Right ventricle myocardium superior (tissue), 1 donor: ENCODE data around the gene COL20A1. TPM values are rescaled to one million over a fixed set of nuclear protein-coding genes. Genes with fewer than 3 reads are reported as not detected.

Experiments
- ATAC-seq: fragments of 200-7000 bp; cut with Tn5 transposase; one replicate; pipeline ENCODE4 v1.9.1; 2020; ENCODE audit warnings: mild to moderate bottlenecking; ENCODE audit not compliant: poor library complexity
- DNase-seq: peaks from one replicate; pipeline ENCODE4 v3.0.0-alpha.2; 2020
- intact Hi-C: fragments of 100-400 bp; cut with DNase I; formaldehyde crosslinking; loops from one replicate; pipeline ENCODE4 v1.11.2; 2022
- total RNA-seq: library from RNA; stranded (reverse); fragmentation: NEBNext Ultra II Directional; extraction: Animal tissue kit (Norgen Biotek cat#: 25700); gene quantifications from one replicate; pipeline ENCODE4 v1.2.1, GENCODE V29; 2021
- donor health status: DM: no; HTN: yes; CAD: no; lungs with severe emphysema.

COL20A1 gene
- total RNA-seq, 1 donor from 2014 or later: not detected

GRCh38 chr20:63314015-63314471, 21.1 kb downstream of the COL20A1 start:
- peak; percentile 56 for DNase-seq
- intact Hi-C loops: no loop called here
- peak; percentile 50 for ATAC-seq

GRCh38 chr20:63314566-63315239, 21.7 kb downstream of the COL20A1 start:
- ATAC-seq (no peak), DNase-seq (peak; percentile 22)
- intact Hi-C loops: no loop called here

GRCh38 chr20:63315240-63315689, 22.3 kb downstream of the COL20A1 start:
- DNase-seq: peak; percentile 37
- intact Hi-C loops: no loop called here
- ATAC-seq: no peak

GRCh38 chr20:63315731-63316491, 22.9 kb downstream of the COL20A1 start:
- DNase-seq (peak; percentile 26), ATAC-seq (no peak)
- intact Hi-C loops: no loop called here

- intact Hi-C loops: no loop called here
- DNase-seq (peak; percentile 19), ATAC-seq (no peak)
Observed at GRCh38 chr20:63316502-63316921, 23.5 kb downstream of the COL20A1 start.

GRCh38 chr20:63317061-63317460, 24.1 kb downstream of the COL20A1 start:
- ATAC-seq: no peak
- no peak for DNase-seq
- intact Hi-C loops: no loop called here

GRCh38 chr20:63317601-63318291, 24.8 kb downstream of the COL20A1 start:
- intact Hi-C loops: no loop called here
- DNase-seq: peak; percentile 26
- ATAC-seq: no peak

GRCh38 chr20:63318391-63319163, 25.6 kb downstream of the COL20A1 start:
- no peak for ATAC-seq
- peak; percentile 23 for DNase-seq
- intact Hi-C loops: no loop called here

GRCh38 chr20:63319164-63320040, 26.4 kb downstream of the COL20A1 start:
- intact Hi-C loops: no loop called here
- DNase-seq: peak; percentile 29
- no peak for ATAC-seq

- ATAC-seq (no peak), DNase-seq (peak; percentile 26)
- intact Hi-C loops: no loop called here
Observed at GRCh38 chr20:63320041-63320511, 27.1 kb downstream of the COL20A1 start.

- ATAC-seq (no peak), DNase-seq (peak; percentile 26)
- intact Hi-C loops: no loop called here
Observed at GRCh38 chr20:63320616-63321147, 27.7 kb downstream of the COL20A1 start.

- ATAC-seq (peak; percentile 86), DNase-seq (peak; percentile 86)
- intact Hi-C loops: no loop called here
Observed at GRCh38 chr20:63321148-63321831, 28.3 kb downstream of the COL20A1 start.

GRCh38 chr20:63322146-63322932, 29.4 kb downstream of the COL20A1 start:
- intact Hi-C loops: no loop called here
- ATAC-seq (no peak), DNase-seq (peak; percentile 27)

GRCh38 chr20:63322933-63323273, 29.9 kb downstream of the COL20A1 start:
- ATAC-seq: no peak
- intact Hi-C loops: no loop called here
- peak; percentile 26 for DNase-seq

GRCh38 chr20:63323357-63323981, 30.5 kb downstream of the COL20A1 start:
- no peak for ATAC-seq
- DNase-seq: peak; percentile 15
- intact Hi-C loops: no loop called here

- intact Hi-C loops: no loop called here
- DNase-seq: peak; percentile 17
- no peak for ATAC-seq
Observed at GRCh38 chr20:63325021-63325471, 32.1 kb downstream of the COL20A1 start.
